Measurements from ENCODE around the gene ZNF324. TPM values are rescaled to one million over a fixed set of nuclear protein-coding genes. Genes with fewer than 3 reads are reported as not detected.
"Not testable (repeated sequence)": the region's sequence is repeated elsewhere in the genome, so short reads cannot be mapped to it uniquely, and the experiment has no call there.

The ZNF324 gene
- total RNA-seq (10 to 100 TPM; 12.2 to 14.5 TPM), polyA plus RNA-seq (ENCODE audit: insufficient read length in 2 of 2) (10 to 100 TPM; 12.9 to 15.2 TPM)
- long read RNA-seq, donor 1, partial matches to known transcripts: 6 of 8 reads
- long read RNA-seq, donor 1, other reads (novel, unspliced or antisense): 0 of 8 reads
- long read RNA-seq, donor 2, partial matches to known transcripts: 0 of 1 reads
- long read RNA-seq, donor 2, other reads (novel, unspliced or antisense): 0 of 1 reads
- long read RNA-seq, donor 3, transcript ZNF324-201 (4 exons, 3,000 nt): major isoform, 5 of 5 reads
- long read RNA-seq, donor 3, partial matches to known transcripts: 0 of 5 reads
- long read RNA-seq, donor 3, other reads (novel, unspliced or antisense): 0 of 5 reads
- long read RNA-seq, donor 4, partial matches to known transcripts: 0 of 2 reads
- long read RNA-seq, donor 4, other reads (novel, unspliced or antisense): 0 of 2 reads

GRCh38 chr19:58466760-58467589, at the start of gene ZNF324:
Gene ZNF324, plus strand, starts transcription at chr19:58467080. Its CDS starts 2,106 bp downstream, at chr19:58469186.
- H3K27me3 ChIP-seq (ENCODE audit: control insufficient read depth, insufficient read depth, low read length): no peaks in the 10 kb centered on the region
- under 1% methylated on average over 92 of the region's 92 CpGs for WGBS (ENCODE audit: insufficient coverage)

GRCh38 chr19:58428617-58429016, 38.3 kb upstream of the ZNF324 start:
- no peak overlapping the region for H3K27ac ChIP-seq (ENCODE audit: low read depth, low read length)
- no peak overlapping the region for H3K4me3 ChIP-seq (ENCODE audit: low read depth, low read length)
- H3K9me3 ChIP-seq (ENCODE audit: control insufficient read depth, insufficient read depth, low read length): peaks cover 25% of the 10 kb centered on the region
- DNase-seq (ENCODE audit: low read depth in 4 of 6, low spot score in 6 of 6): no peak
- H3K36me3 ChIP-seq (ENCODE audit: control insufficient read depth, insufficient read depth, low read length): peaks cover 35% of the 10 kb centered on the region
- no peaks in the 10 kb centered on the region for H3K4me1 ChIP-seq (ENCODE audit: control insufficient read depth, insufficient read depth, low read length)
- no CpG with 5 or more reads among the region's 1 CpG for WGBS (ENCODE audit: insufficient coverage)
- no peaks in the 10 kb centered on the region for H3K27me3 ChIP-seq (ENCODE audit: control insufficient read depth, insufficient read depth, low read length)

More at GRCh38 chr19:58466760-58467589, at the start of gene ZNF324:
- H3K27ac ChIP-seq (ENCODE audit: low read depth, low read length): peak within 1 kb of the TSS; percentile 25
- peaks cover 18% of the 10 kb centered on the region for H3K4me1 ChIP-seq (ENCODE audit: control insufficient read depth, insufficient read depth, low read length)
- no peaks in the 10 kb centered on the region for H3K9me3 ChIP-seq (ENCODE audit: control insufficient read depth, insufficient read depth, low read length)
- DNase-seq (ENCODE audit: low read depth in 4 of 6, low spot score in 6 of 6): peak; percentile 87 to 99 (median 98)
- peak within 1 kb of the TSS; percentile 54 for H3K4me3 ChIP-seq (ENCODE audit: low read depth, low read length)
- H3K36me3 ChIP-seq (ENCODE audit: control insufficient read depth, insufficient read depth, low read length): peaks cover 30% of the 10 kb centered on the region

GRCh38 chr19:58429745-58430144, 37.1 kb upstream of the ZNF324 start:
- no peak for DNase-seq (ENCODE audit: low read depth in 4 of 6, low spot score in 6 of 6)
- no peaks in the 10 kb centered on the region for H3K4me1 ChIP-seq (ENCODE audit: control insufficient read depth, insufficient read depth, low read length)
- H3K27me3 ChIP-seq (ENCODE audit: control insufficient read depth, insufficient read depth, low read length): no peaks in the 10 kb centered on the region
- H3K36me3 ChIP-seq (ENCODE audit: control insufficient read depth, insufficient read depth, low read length): peaks cover 46% of the 10 kb centered on the region
- H3K9me3 ChIP-seq (ENCODE audit: control insufficient read depth, insufficient read depth, low read length): peaks cover 35% of the 10 kb centered on the region
- H3K27ac ChIP-seq (ENCODE audit: low read depth, low read length): no peak overlapping the region
- no peak overlapping the region for H3K4me3 ChIP-seq (ENCODE audit: low read depth, low read length)

GRCh38 chr19:58434217-58434616, 32.7 kb upstream of the ZNF324 start:
- H3K9me3 ChIP-seq (ENCODE audit: control insufficient read depth, insufficient read depth, low read length): peaks cover 47% of the 10 kb centered on the region
- DNase-seq (ENCODE audit: low read depth in 4 of 6, low spot score in 6 of 6): no peak
- H3K27me3 ChIP-seq (ENCODE audit: control insufficient read depth, insufficient read depth, low read length): no peaks in the 10 kb centered on the region
- H3K36me3 ChIP-seq (ENCODE audit: control insufficient read depth, insufficient read depth, low read length): peaks cover 75% of the 10 kb centered on the region
- H3K4me3 ChIP-seq (ENCODE audit: low read depth, low read length): no peak overlapping the region
- no peak overlapping the region for H3K27ac ChIP-seq (ENCODE audit: low read depth, low read length)
- H3K4me1 ChIP-seq (ENCODE audit: control insufficient read depth, insufficient read depth, low read length): peaks cover 5% of the 10 kb centered on the region
- WGBS (ENCODE audit: insufficient coverage): no CpG with 5 or more reads among the region's 2 CpGs

- no peaks in the 10 kb centered on the region for H3K27me3 ChIP-seq (ENCODE audit: control insufficient read depth, insufficient read depth, low read length)
- peaks cover 28% of the 10 kb centered on the region for H3K36me3 ChIP-seq (ENCODE audit: control insufficient read depth, insufficient read depth, low read length)
- H3K27ac ChIP-seq (ENCODE audit: low read depth, low read length): peak within 1 kb of the TSS; percentile 77
- peaks cover 20% of the 10 kb centered on the region for H3K4me1 ChIP-seq (ENCODE audit: control insufficient read depth, insufficient read depth, low read length)
- H3K9me3 ChIP-seq (ENCODE audit: control insufficient read depth, insufficient read depth, low read length): peaks cover 10% of the 10 kb centered on the region
- DNase-seq (ENCODE audit: low read depth in 4 of 6, low spot score in 6 of 6): peak; percentile 98 to 100 (median 99)
- H3K4me3 ChIP-seq (ENCODE audit: low read depth, low read length): peak within 1 kb of the TSS; percentile 81
- 5% methylated on average over 59 of the region's 59 CpGs for WGBS (ENCODE audit: insufficient coverage)
These were observed 27.0 kb upstream of the ZNF324 start, which contains the start of gene ZNF132 for GRCh38 chr19:58439576-58440554. Gene ZNF132, minus strand, starts transcription at chr19:58440153. Its CDS starts 332 bp downstream, at chr19:58439821.

- H3K27me3 ChIP-seq (ENCODE audit: control insufficient read depth, insufficient read depth, low read length): no peaks in the 10 kb centered on the region
- H3K9me3 ChIP-seq (ENCODE audit: control insufficient read depth, insufficient read depth, low read length): peaks cover 7% of the 10 kb centered on the region
- peak in 1 of 6 donors; percentile 11 for DNase-seq (ENCODE audit: low read depth in 4 of 6, low spot score in 6 of 6)
- peak overlapping the region; percentile 77 for H3K27ac ChIP-seq (ENCODE audit: low read depth, low read length)
- 16% methylated on average over 30 of the region's 31 CpGs for WGBS (ENCODE audit: insufficient coverage)
- peaks cover 20% of the 10 kb centered on the region for H3K4me1 ChIP-seq (ENCODE audit: control insufficient read depth, insufficient read depth, low read length)
- peaks cover 21% of the 10 kb centered on the region for H3K36me3 ChIP-seq (ENCODE audit: control insufficient read depth, insufficient read depth, low read length)
- peak overlapping the region; percentile 81 for H3K4me3 ChIP-seq (ENCODE audit: low read depth, low read length)
These were observed 26.3 kb upstream of the ZNF324 start for GRCh38 chr19:58440556-58440955.

GRCh38 chr19:58442986-58443385, 23.9 kb upstream of the ZNF324 start:
- peaks cover 20% of the 10 kb centered on the region for H3K4me1 ChIP-seq (ENCODE audit: control insufficient read depth, insufficient read depth, low read length)
- not testable (repeated sequence) for H3K36me3 ChIP-seq (ENCODE audit: control insufficient read depth, insufficient read depth, low read length); H3K4me3 ChIP-seq (ENCODE audit: low read depth, low read length); H3K27ac ChIP-seq (ENCODE audit: low read depth, low read length); DNase-seq (ENCODE audit: low read depth in 4 of 6, low spot score in 6 of 6); H3K9me3 ChIP-seq (ENCODE audit: control insufficient read depth, insufficient read depth, low read length); H3K27me3 ChIP-seq (ENCODE audit: control insufficient read depth, insufficient read depth, low read length)
- WGBS (ENCODE audit: insufficient coverage): 77% methylated on average over 7 of the region's 7 CpGs

- peaks cover 13% of the 10 kb centered on the region for H3K4me1 ChIP-seq (ENCODE audit: control insufficient read depth, insufficient read depth, low read length)
- WGBS (ENCODE audit: insufficient coverage): 65% methylated on average over 3 of the region's 3 CpGs
These were observed 18.0 kb upstream of the ZNF324 start for GRCh38 chr19:58448860-58449259.

GRCh38 chr19:58449980-58450379, 16.9 kb upstream of the ZNF324 start:
- H3K4me3 ChIP-seq (ENCODE audit: low read depth, low read length); DNase-seq (ENCODE audit: low read depth in 4 of 6, low spot score in 6 of 6); H3K27ac ChIP-seq (ENCODE audit: low read depth, low read length); H3K9me3 ChIP-seq (ENCODE audit: control insufficient read depth, insufficient read depth, low read length); H3K27me3 ChIP-seq (ENCODE audit: control insufficient read depth, insufficient read depth, low read length): not testable (repeated sequence)
- peaks cover 18% of the 10 kb centered on the region for H3K36me3 ChIP-seq (ENCODE audit: control insufficient read depth, insufficient read depth, low read length)
- WGBS (ENCODE audit: insufficient coverage): 54% methylated on average over 3 of the region's 5 CpGs
- peaks cover 13% of the 10 kb centered on the region for H3K4me1 ChIP-seq (ENCODE audit: control insufficient read depth, insufficient read depth, low read length)

More at GRCh38 chr19:58448860-58449259, 18.0 kb upstream of the ZNF324 start:
- not testable (repeated sequence) for H3K27me3 ChIP-seq (ENCODE audit: control insufficient read depth, insufficient read depth, low read length); H3K4me3 ChIP-seq (ENCODE audit: low read depth, low read length); H3K9me3 ChIP-seq (ENCODE audit: control insufficient read depth, insufficient read depth, low read length); H3K36me3 ChIP-seq (ENCODE audit: control insufficient read depth, insufficient read depth, low read length); H3K27ac ChIP-seq (ENCODE audit: low read depth, low read length); DNase-seq (ENCODE audit: low read depth in 4 of 6, low spot score in 6 of 6)

Data from spinal cord (tissue), 10 donors.